Activated CD8-positive, alpha-beta memory T cell treated with anti-CD3 and anti-CD28 coated beads for 24 hours (primary cell): ENCODE data around the gene PDK2.

Source experiments
- DNase-seq: peaks from one replicate; pipeline ENCODE4 v3.0.0-alpha.2; 2020

Gene PDK2

DNA sequence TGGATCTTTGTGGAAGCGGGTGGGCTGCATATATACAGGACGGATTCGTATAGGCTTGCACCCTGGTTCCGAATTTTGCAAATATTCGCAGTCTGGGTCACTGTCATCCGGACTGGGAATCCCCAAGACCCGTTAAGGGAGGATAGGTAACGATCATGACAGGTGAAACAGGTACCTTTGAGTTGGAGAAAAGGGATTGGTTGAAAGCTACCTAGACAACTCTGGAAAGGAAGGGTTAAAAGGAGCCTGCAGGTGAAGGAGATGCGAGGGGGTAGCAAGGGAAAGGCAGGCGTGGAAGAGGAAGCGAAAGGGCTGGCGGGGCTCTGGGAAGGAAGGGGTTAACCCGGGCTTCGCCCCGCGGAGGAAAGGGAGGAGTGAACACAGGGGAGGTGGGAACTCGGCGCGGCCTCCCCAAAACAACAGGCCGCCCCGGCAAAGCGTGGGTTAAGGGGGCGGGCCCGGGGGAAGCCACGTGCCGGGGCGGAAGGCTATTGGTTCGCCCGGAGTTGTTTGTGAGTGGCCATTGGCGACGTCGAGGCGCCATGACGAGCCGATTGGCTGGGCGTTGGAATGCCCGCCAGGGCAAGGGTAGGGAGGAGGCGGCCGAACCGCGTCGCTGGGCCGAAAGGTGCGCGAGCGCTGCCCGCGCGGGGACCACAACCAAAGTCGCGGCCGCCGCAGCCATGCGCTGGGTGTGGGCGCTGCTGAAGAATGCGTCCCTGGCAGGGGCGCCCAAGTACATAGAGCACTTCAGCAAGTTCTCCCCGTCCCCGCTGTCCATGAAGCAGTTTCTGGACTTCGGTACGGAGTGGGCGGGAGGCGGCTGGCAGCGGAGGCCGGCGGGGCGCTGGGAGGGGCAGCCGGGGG, at the start of gene PDK2:
Gene PDK2, plus strand, starts transcription at position 599 of the 867 bp plus-strand sequence. Its CDS starts 85 bp downstream, at position 684.
- peak; percentile 97 for DNase-seq

DNA sequence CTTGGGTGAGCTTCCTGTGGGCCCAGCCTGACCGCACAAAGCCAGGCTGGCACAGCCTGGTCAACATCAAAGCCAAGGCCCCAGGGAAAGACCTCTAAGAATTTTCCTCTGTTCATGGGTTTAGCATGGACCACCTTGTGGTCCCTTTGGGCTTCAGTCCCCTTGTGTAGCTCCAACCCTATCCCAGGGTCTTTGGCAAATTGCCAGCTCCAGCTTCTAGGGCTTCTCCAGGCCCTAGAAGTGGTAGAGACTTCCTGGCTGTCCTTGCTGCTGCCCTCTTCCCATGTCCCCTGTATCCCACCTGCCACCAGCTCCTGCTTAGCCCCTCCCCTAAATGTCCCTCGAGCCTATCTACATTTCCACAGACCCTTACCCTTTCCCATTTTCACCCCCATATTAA, 49.0 kb upstream of the PDK2 start:
- no peak for DNase-seq

DNA sequence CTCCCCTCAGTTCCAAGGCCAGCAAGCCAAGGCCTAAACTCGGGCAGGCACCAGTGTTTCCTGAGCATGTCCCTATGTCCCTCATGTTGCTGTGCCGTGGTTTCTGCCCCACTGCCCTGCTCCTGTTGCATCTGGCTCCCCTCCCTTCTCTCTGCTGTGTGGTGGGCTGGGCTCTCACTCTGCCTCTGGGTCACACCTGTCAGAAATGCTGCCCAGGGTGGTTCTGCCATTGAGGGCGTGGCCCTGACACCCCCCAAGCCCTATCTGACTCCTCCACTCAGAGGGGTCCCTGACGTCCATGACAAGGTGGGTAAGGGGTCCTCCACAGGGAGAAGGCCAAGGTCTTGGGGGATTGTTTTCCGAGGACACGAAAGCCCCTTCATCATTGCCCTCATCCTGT, 48.5 kb upstream of the PDK2 start:
- DNase-seq: no peak

DNA sequence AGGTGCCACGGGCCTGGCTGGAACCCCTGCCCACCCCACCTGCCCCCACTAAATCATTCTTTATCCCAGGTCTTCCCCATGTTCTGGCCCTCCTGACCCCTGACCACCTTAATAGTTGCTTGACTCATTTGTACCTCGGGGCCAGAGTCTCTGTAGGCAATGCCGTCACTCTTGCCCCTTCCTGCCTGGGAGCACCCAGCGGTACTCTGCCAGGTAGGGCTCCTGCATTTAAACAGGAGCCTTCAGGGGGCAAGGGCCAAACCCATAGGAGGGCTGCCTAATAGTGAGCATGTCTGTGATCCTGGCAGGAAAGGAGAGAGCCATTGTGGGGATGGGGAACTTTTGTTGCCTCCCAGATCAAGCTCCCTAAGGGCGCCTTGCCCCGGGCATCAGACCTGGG, 48.1 kb upstream of the PDK2 start:
- DNase-seq: no peak

DNA sequence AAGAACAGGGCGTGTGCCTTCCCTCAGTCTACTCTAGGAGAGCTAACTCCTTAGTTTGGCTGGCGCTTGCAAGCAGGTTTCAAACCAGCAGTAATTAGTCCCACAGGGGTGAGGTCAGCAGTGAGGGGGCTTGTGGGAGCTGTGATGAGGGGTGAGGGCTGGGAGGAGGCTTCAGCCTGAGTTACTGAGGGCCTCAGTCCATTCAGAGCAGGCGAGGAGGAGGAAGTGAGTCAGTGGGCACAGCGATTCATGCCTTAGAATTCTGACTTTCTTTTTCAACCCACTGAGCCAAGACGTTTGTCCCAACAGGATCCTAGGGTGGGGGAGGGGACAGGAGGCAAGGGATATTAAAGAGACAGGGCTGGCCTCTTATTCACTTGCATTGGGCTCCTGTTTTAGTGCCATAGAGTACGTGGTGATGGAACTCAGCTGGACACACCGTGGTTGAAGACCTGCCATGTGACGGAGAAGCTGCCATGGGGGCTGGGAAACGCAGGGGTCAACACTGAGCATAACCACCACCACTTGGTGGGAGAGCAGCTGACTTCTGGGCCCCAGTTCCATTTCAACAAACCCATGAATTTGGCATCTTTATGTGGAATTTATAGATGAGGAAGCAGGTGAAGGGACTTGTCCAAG, 47.5 kb upstream of the PDK2 start:
- no peak for DNase-seq

DNA sequence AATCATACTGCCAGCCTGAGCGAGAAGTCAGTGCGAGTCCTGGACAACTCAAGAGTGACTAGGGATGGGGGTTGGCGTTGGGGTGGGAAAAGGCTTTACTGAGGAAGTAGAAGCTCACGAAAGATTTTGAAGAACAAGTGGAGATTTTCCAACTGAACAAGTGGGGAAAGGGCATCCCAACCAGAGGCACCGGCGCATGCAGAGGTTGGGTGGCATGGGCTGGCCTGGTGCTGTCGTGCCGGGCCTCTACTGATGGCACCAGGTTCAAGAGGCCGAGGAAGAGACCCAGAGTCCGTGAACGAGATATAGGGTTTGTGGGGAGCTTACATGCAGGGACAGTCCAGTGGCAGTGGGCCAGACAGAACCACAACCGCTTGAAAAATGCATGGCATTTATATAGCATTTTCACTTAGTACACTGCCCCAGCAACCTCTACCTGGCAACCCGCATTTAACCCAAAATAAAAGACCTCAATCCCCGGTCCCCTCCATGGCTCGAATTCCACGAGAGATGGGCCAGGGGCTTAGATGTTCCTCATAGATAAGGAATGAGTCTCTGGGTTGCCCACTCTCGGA, 46.9 kb upstream of the PDK2 start:
- no peak for DNase-seq

DNA sequence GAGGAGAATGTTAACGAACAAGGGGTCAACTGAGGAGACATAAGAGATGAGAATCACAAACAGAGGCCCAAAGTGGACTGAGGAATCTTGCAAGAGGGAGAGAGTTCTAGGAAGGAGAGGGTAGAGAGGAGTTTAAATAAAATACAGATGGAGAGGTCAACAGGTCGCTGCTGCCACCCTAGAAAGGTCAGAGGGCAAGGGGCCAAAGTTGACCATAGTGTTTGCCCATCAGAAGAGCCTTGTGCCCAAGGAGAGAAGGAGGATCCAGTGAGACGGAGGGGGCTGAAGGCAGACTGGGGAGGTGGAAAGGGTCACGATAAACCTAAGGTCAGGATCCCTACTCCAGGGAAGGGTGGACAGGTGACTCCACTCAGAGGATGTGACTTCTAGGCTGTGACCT, 46.2 kb upstream of the PDK2 start:
- no peak for DNase-seq

DNA sequence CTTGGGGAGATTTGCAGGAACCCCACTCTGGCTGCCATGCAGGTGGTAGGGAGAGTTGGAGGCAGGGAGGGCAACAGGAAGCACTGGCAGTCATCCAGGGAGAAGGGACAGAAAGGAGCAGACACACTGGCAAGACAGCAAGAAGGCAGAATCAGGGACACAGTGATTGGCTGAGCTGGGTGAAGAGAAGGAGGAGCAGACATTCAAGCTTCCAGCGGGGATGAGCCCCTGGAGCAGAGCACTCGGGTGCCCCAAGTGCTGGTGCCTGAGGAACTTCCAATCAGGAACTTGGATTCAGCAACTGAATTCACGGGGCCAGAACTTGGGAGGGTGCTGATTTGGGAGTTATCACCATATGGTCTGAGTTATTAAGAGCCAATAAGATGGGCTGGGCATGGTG, 45.5 kb upstream of the PDK2 start:
- no peak for DNase-seq

DNA sequence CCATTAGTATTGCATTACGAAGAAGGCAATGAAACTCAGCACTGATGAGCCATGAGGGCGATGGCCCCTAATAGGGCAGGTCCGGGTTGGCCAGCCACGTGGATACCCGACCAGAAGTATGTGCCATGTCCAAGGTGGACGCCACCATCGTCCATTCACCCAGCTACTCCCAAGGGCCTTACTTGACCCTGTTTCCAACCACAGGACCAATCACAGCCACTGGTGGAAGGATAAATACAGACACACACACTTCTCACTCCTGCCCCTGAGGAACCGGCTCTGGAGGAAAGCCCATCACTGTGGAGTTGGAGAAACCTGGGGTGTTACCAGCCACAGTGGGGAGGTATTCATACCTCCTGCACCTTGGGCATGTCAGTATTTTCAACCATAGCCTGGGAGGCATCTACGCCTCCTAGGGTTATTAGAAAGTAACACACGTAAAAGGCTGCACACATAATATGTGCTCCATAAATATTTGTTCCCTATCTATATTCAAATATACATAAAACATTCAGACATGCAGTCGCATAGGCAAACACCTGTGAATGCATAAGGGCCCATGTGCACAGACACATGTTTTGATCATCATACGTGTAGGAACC, 44.6 kb upstream of the PDK2 start:
- no peak for DNase-seq

DNA sequence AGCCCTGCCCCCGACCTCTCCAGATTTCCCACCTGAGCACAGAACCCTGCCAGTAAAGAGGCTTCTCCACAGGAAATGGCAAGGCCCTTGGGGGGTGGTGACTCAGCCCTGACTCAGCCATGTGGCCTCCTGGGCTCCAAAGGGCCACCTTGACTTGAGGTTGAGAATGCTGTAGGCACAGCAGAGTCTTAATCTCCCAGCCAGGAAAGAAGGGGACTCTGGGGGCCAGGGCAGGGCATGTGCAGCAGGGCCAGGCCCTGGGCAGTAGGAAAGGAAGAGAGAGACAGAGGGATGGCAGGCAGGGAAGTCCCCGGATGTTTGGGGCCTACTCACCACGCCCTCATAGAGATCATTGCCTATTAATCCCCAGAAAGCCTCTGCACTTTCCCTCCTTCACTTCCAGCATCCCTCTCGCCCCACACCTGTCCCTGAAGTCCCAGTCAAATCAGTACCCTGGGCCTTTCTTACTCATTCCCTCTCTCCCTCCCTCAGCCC, 44.0 kb upstream of the PDK2 start:
- peak; percentile 79 for DNase-seq

DNA sequence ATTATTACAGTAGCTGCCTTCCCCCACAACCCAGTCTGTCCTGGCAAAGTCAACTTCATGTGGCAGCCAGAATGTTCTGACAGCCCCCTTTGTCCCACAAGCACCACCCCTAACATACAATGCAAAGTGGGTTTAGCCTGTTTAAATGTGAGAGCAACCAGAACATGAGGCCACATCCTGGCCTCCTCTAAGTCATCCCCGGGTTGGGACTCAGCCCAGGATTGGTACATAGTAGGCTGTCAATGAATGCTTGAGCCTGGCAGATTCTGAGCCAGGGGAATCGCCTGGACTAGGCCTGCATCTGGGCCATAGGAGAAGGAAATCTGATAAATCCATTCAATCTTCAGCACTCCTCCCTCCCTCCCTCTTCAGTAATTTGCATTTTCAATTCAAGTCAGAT, 43.5 kb upstream of the PDK2 start:
- DNase-seq: no peak

DNA sequence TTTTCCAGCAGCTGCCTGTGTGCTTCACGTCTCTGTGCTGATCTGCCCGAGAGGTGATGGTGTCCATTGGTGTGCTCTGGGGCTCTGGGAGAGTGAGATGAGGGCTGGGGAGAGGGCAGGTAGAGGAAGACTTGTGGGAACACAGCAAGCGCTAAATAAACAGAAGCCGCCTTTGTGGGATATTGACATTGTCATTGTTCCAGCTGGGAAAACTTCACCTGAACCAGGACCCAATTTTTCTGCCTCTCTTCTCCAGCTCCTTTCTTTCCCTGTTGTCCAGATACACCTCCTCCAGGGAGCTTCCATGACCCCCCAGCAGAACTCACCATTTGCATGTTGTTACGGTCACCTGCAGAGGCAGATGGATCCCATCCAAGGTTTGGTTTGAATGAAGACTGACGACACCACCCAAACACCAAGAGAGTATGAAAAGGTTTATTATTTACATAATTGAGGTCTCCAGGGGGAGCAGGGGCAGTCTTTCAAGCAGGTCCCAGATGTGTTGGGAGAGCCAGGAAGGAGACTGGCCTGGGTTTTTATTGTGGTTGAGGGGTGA, 42.8 kb upstream of the PDK2 start:
- no peak for DNase-seq

DNA sequence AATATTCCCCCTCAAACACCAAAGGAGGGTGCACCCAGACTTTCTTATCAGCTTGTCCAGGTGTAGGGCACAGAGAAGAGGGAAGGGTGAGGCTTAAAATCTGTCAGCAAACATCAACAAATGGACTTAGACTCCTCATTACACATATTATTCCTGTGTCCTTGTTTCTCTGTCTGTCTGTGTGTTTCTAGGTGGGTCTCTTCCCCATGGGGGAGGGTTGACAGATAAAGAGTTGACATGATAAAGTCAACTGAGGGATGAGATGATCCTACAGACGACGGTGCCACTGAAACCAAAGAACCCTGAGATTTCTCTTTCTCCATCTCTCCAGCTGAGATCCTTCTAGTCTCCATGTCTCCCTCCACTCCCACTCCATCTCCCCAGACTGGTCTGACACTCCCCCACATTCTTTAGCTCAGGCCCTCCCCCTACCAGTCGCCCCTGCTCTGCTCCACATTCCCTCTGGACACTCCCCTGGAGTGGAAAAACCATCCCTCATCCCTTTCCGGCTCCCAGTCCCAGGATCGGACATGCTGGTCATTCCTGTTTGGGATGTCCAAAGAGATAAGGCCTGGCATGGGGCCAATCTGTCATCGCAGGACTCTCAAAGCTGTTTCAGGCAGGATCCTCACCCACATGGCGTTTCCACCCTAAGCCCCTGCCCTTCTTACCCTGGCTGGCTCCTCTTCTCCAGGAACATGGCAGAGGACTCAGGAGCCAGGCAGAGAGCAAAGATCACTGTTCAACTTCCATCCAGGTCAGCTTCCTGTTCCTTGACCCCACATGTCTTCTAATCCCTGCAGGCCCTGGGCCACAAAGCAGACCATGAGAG, 42.1 kb upstream of the PDK2 start:
- no peak for DNase-seq

DNA sequence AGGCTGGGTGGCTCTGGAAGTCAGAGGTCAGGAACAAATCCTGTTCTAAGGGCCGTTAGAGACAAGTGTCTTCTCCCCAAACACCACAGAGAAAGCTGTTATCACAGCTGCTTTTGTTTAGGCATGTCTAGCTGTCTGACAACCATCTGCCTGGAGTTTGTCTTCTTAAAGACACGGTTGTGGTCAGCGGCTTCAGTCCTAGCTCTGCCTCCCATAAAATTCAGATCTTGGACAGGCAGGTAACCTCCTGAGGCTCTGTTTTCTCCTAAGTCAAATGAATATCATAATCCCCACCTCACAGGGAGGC, 41.5 kb upstream of the PDK2 start:
- no peak for DNase-seq

DNA sequence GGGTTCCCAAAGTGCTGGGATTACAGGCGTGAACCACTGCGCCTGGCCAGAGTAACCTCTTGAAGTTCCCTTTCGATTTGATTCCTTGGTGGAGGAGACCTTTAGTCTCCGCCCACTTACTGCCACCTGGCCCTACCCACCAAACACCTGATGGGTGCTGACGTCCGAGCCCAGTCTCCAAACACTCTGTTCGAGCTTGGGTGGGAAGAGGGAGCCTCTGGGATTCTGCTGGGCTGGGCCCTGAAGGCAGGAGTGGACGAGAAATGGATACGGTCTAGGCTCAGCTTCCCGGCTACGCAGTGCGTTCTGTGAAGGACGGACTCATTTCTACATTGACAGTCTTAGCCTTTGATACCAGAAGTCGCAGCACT, 40.1 kb upstream of the PDK2 start:
- DNase-seq: no peak

DNA sequence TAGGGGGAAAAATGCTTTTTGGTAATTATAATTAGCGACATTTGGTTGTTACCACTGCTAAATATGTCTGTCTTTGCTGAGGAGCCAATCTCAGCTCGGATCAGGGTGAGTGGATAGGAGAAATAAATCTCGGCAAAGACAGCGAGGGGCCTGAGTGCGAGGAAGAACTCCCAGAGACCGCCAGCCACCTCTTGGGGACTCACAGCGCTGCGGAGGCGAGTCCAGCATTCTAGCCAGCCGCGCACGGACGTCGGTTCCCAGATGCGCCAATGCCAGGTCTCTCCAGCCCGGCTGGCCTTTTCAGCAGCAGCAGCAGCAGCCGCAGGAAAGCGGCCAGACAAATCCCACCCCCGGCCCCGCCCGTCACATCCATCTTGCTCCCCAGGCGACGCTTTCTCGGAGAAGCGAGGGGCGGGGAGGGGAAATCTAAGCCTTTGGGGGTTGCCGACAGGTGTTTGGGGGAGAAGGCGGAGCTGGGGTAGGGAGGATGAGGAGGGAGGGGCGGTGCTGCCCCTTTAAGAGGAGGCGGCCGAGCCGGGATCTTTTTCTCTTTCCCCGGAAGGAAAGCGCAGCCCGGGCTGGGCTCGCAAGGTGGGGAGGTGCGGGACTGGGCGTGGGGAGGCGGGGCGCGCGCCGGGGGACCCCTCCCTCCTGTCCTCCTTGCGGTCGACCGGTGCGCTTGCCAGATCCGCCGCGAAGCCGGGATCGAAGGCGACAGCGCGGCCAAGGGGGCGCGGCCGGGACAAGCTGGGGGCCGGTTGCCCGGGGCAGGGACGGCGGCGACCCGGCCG, 39.5 kb upstream of the PDK2 start, which contains the start of gene ITGA3:
Gene ITGA3, plus strand, starts transcription at position 685 of the 791 bp plus-strand sequence. CDS start 330 bp downstream, outside the sequence.
- peak; percentile 79 for DNase-seq

DNA sequence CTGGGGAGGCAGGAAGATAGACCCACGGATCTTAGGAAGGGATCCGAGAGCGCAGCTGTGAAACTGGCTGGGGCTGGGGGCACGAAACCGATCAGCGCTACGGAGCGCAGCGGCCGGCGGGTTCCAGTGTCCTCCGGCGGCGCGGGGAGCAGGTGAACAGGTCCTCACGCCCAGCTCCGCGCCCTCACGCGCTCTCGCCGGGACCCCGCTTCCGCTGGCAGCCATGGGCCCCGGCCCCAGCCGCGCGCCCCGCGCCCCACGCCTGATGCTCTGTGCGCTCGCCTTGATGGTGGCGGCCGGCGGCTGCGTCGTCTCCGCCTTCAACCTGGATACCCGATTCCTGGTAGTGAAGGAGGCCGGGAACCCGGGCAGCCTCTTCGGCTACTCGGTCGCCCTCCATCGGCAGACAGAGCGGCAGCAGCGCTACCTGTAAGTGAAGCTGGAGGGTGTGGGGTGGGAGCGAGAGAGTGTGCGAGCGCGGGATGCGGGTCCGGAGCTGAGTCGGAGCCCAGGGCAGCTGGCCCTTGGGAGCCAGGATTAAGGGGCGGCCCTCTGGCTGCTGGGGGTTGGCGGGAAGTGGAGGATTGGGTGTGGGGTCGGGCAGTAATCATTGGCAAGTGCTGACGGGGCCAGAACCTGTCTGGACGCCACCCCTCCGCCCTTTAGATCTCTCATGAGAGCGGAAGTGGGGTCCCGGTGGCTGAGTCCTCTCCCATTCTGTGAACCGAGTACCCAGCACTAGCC, 38.8 kb upstream of the PDK2 start:
- peak; percentile 84 for DNase-seq

DNA sequence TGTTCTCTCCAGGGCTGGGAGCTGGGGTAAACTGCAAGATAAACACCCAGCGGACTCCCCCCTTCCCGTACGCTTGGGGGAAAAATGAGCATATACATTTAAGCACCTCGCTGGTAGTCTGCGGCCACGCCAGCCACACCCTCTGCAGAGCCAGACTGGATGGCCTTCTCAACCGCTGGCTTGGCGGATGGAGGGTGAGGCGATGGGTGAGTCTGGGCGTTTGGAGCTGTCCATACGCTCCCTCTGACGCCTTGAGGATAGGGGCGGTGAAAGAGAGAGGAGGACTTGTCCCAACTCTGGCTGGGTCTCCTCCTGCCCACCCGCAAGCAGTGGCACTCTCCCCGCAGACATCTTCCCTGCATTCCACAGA, 38.2 kb upstream of the PDK2 start:
- no peak for DNase-seq

DNA sequence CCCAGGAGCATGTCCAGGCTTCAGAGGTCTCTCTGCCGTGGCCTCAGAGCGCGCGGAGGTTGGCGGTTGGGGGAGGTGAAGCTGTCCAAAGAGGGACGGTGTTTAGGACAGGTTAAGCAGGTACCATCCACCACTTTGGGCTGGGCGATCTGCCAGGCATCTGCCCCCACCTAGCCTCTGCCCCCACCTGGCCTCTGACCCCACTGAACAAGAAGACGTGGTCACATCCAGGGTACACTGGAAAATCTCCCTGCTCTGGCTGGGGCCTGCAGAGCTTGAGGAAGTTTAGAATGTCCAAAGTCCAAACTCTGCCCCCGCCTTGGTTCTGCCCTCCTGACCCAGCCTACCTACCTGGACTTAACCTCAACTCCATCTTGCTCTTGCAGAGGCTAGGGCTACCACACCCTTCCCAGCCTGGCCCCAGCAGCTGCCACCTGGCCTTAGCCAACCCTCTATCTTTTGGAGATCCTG, 37.6 kb upstream of the PDK2 start:
- DNase-seq: no peak

DNA sequence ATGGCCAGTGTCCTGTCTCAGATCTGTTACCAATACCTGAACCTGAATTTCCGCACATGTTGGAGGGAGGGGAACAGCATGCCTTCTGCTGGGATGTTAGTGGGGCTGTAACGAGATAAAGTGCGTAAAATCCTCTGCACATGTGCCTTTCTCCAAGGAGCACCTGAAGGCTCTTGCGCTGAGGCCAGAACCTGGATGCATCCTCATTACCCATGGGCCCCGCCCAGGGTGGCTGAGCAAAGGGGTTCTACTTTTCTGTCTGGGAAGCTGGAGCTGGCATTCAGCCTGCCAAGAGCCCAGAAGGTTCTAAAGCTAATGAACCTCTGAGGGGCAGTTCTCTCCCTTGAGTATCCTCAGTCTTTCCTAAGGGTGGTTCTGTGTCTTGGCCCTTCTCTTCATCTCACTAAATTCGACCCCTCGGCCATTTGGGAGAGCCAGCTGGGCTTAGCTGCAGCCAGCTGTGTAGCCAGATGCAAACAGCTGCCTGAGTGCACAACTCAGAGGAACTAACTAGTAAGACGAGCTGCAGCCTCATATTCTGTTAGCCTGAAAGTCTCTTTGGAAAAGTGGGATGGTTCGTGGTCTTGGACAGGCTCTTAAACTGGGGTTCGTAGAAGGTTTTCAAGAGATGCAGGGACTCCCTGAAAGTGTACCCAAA, 36.7 kb upstream of the PDK2 start:
- DNase-seq: no peak
